GM12878 (cell line): ENCODE data around the gene ASPG.

Source experiments
- EZH2 ChIP-seq: IDR thresholded peaks from 2 replicates; pipeline ENCODE4 v1.6.1; 2012; ENCODE audit warnings: low read depth, mild to moderate bottlenecking, control low read depth, inconsistent platforms, low read length, borderline replicate concordance; ENCODE audit not compliant: control insufficient read depth
- LARP7 ChIP-seq: fragments of 450-650 bp; IDR thresholded peaks from 2 replicates; pipeline ENCODE4 v1.6.1; 2017; ENCODE audit warnings: mild to moderate bottlenecking
- POLR2A ChIP-seq: IDR thresholded peaks from 2 replicates; pipeline ENCODE4 v1.6.1; 2011; ENCODE audit warnings: low read depth, mild to moderate bottlenecking, low read length
- TAF1 ChIP-seq: IDR thresholded peaks from 2 replicates; pipeline ENCODE4 v1.6.1; 2011; ENCODE audit warnings: mild to moderate bottlenecking, low read depth, low read length, borderline replicate concordance

DNA sequence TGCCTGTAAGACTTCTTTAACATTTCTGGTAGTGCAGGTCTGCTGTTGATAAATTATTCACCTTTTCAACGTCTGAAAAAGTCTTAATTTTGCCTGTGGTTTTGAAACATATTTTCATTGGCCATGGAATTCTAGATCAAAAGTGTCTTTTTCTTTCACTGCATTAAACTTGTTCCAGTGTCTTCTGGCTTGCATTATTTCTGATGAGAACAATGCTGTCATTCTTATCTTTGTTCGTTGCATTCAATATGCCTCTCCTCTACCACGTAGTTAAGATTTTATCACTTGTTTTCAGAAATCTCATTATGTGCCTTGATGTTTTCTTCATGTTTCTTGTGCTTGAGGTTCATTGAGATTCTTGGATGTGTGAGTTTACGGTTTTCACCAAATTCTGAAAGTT, 39.5 kb downstream of the ASPG start:
- TF ChIP-seq TAF1 = no peak
- TF ChIP-seq POLR2A = no peak
- no peak for TF ChIP-seq EZH2
- TF ChIP-seq LARP7 = no peak
